HG03095 (cell line): Measurements from ENCODE around the gene AK8.

Source experiments
- ATAC-seq: cut with Tn5 transposase; IDR thresholded peaks from one replicate; pipeline ENCODE4 v1.9.1; 2021; ENCODE audit warnings: moderate library complexity; ENCODE audit not compliant: unreplicated experiment

The AK8 gene

GRCh38 chr9:132745756-132746709 lies 132.1 kb downstream of the AK8 start:
- no peak for ATAC-seq

- no peak for ATAC-seq
Measured at GRCh38 chr9:132744881-132745755, 133.0 kb downstream of the AK8 start.

GRCh38 chr9:132743931-132744479 lies 134.1 kb downstream of the AK8 start:
- no peak for ATAC-seq

- no peak for ATAC-seq
Measured at GRCh38 chr9:132742821-132743311, 135.2 kb downstream of the AK8 start.

- ATAC-seq = no peak
Measured at GRCh38 chr9:132740526-132741309, 137.4 kb downstream of the AK8 start.

- no peak for ATAC-seq
Measured at GRCh38 chr9:132739710-132740310, 138.3 kb downstream of the AK8 start.

GRCh38 chr9:132733260-132733815 lies 144.7 kb downstream of the AK8 start:
- ATAC-seq = no peak

GRCh38 chr9:132732326-132733259 lies 145.5 kb downstream of the AK8 start:
- ATAC-seq = no peak

GRCh38 chr9:132731230-132731629 lies 146.9 kb downstream of the AK8 start:
- no peak for ATAC-seq

- ATAC-seq = no peak
Measured at GRCh38 chr9:132730054-132731033, 147.7 kb downstream of the AK8 start.

- ATAC-seq = no peak
Measured at GRCh38 chr9:132729235-132729890, 148.7 kb downstream of the AK8 start.

GRCh38 chr9:132728497-132728896 lies 149.6 kb downstream of the AK8 start:
- no peak for ATAC-seq

GRCh38 chr9:132728071-132728470 lies 150.0 kb downstream of the AK8 start:
- no peak for ATAC-seq

GRCh38 chr9:132726576-132727130 lies 151.4 kb downstream of the AK8 start:
- no peak for ATAC-seq

GRCh38 chr9:132725306-132725705 lies 152.8 kb downstream of the AK8 start:
- no peak for ATAC-seq

- no peak for ATAC-seq
Measured at GRCh38 chr9:132723809-132724208, 154.3 kb downstream of the AK8 start.
